Neural progenitor cell (in vitro differentiated cells): ENCODE results near the gene TBC1D19. TPM values are rescaled to one million over a fixed set of nuclear protein-coding genes. Genes with fewer than 3 reads are reported as not detected.

Source experiments
- DNase-seq: peaks from one replicate; pipeline ENCODE4 v3.0.0-alpha.2; 2016; ENCODE audit warnings: low spot score
- H2AFZ ChIP-seq: fragments of 200-600 bp; sonication (generic); replicated peaks from 2 replicates; pipeline ENCODE4 v1.6.1; 2016; ENCODE audit warnings: antibody characterized with exemption
- H3F3A ChIP-seq: fragments of 200-600 bp; sonication (generic); 2 replicates; pipeline ENCODE4 v1.6.1; 2016; ENCODE audit warnings: antibody characterized with exemption, low read depth
- H3K27ac ChIP-seq: fragments of 200-600 bp; sonication (generic); 2 replicates; pipeline ENCODE4 v1.5.1; 2016; ENCODE audit warnings: mild to moderate bottlenecking
- H3K27me3 ChIP-seq: fragments of 200-600 bp; sonication (generic); 2 replicates; pipeline ENCODE4 v1.6.1; 2016; ENCODE audit warnings: mild to moderate bottlenecking, moderate library complexity
- H3K36me3 ChIP-seq: fragments of 200-600 bp; sonication (generic); 2 replicates; pipeline ENCODE4 v1.5.1; 2016
- H3K4me1 ChIP-seq: fragments of 200-600 bp; sonication (generic); 2 replicates; pipeline ENCODE4 v1.6.1; 2016; ENCODE audit warnings: mixed run types
- H3K4me2 ChIP-seq: fragments of 200-600 bp; sonication (generic); 2 replicates; pipeline ENCODE4 v1.6.1; 2016
- H3K4me3 ChIP-seq: fragments of 200-600 bp; sonication (generic); 2 replicates; pipeline ENCODE4 v1.5.1; 2016
- H3K79me2 ChIP-seq: fragments of 200-600 bp; sonication (generic); 2 replicates; pipeline ENCODE4 v1.6.1; 2016; ENCODE audit warnings: low read depth
- H3K9ac ChIP-seq: fragments of 200-600 bp; sonication (generic); 2 replicates; pipeline ENCODE4 v1.6.1; 2016
- H3K9me3 ChIP-seq: fragments of 200-600 bp; sonication (generic); 2 replicates; pipeline ENCODE4 v1.5.1; 2016; ENCODE audit warnings: low read depth
- H4K20me1 ChIP-seq: fragments of 200-600 bp; sonication (generic); 2 replicates; pipeline ENCODE4 v1.6.1; 2016; ENCODE audit warnings: low read depth
- H3K27ac Mint-ChIP-seq: 3 replicates; pipeline ENCODE4 v1.8.0; 2021; ENCODE audit warnings: mixed read lengths
- H3K27me3 Mint-ChIP-seq: 2 replicates; pipeline ENCODE4 v1.8.0; 2022; ENCODE audit warnings: low read depth, mild to moderate bottlenecking, inconsistent platforms, moderate library complexity, mixed read lengths; ENCODE audit not compliant: insufficient read depth
- H3K36me3 Mint-ChIP-seq: 3 replicates; pipeline ENCODE4 v1.8.0; 2021; ENCODE audit warnings: mixed read lengths
- H3K4me1 Mint-ChIP-seq: 3 replicates; pipeline ENCODE4 v1.8.0; 2021; ENCODE audit warnings: mixed read lengths
- H3K4me3 Mint-ChIP-seq: 3 replicates; pipeline ENCODE4 v1.8.0; 2021; ENCODE audit warnings: mild to moderate bottlenecking, moderate library complexity, mixed read lengths
- H3K9me3 Mint-ChIP-seq: 3 replicates; pipeline ENCODE4 v1.8.0; 2020; ENCODE audit warnings: mixed read lengths
- CTCF ChIP-seq: fragments of 200-600 bp; sonication (generic); IDR thresholded peaks from 2 replicates; pipeline ENCODE4 v1.5.1; 2017; ENCODE audit warnings: antibody characterized with exemption, mild to moderate bottlenecking
- EZH2 ChIP-seq: fragments of 200-600 bp; sonication (generic); IDR thresholded peaks from 2 replicates; pipeline ENCODE4 v1.6.1; 2017; ENCODE audit warnings: antibody characterized with exemption, mild to moderate bottlenecking, moderate library complexity
- EZH2phosphoT487 ChIP-seq: fragments of 200-600 bp; sonication (generic); IDR thresholded peaks from 2 replicates; pipeline ENCODE4 v1.6.1; 2017; ENCODE audit warnings: antibody characterized with exemption
- total RNA-seq: library from RNA; depleted of rRNA; stranded (reverse); fragments of >200 nt; gene quantifications from 2 replicates; pipeline ENCODE4 v1.2.3, GENCODE V29; 2015; ENCODE audit warnings: low replicate concordance

Gene TBC1D19
- total RNA-seq, 1 donor from 2014 or later = 30.7 TPM

- H3K4me3 Mint-ChIP-seq = no peak overlapping the region
- Histone ChIP-seq H3K4me1 (no peaks in the 10 kb centered on the region), H2AFZ (no peak overlapping the region), H4K20me1 (no peaks in the 10 kb centered on the region), H3K9ac (no peak overlapping the region), H3K79me2 (no peaks in the 10 kb centered on the region), H3F3A (no peaks in the 10 kb centered on the region), H3K27ac (no peak overlapping the region), H3K4me3 (no peak overlapping the region), H3K9me3 (no peaks in the 10 kb centered on the region), H3K4me2 (no peak overlapping the region), H3K36me3 (no peaks in the 10 kb centered on the region), H3K27me3 (no peaks in the 10 kb centered on the region)
- no peaks in the 10 kb centered on the region for H3K27me3 Mint-ChIP-seq
- DNase-seq = no peak
- no peaks in the 10 kb centered on the region for H3K9me3 Mint-ChIP-seq
- no peak overlapping the region for H3K27ac Mint-ChIP-seq
- no peaks in the 10 kb centered on the region for H3K4me1 Mint-ChIP-seq
- TF ChIP-seq EZH2 (no peak), CTCF (no peak), EZH2phosphoT487 (no peak)
- peaks cover 3% of the 10 kb centered on the region for H3K36me3 Mint-ChIP-seq
Observed at GRCh38 chr4:26717332-26717731, 133.4 kb downstream of the TBC1D19 start.

- Mint-ChIP-seq H3K4me1 (no peaks in the 10 kb centered on the region), H3K9me3 (no peaks in the 10 kb centered on the region), H3K27me3 (peaks cover 2% of the 10 kb centered on the region), H3K4me3 (no peak overlapping the region), H3K27ac (no peak overlapping the region), H3K36me3 (peaks cover 3% of the 10 kb centered on the region)
- no peak overlapping the region for H2AFZ ChIP-seq
- no peaks in the 10 kb centered on the region for H3F3A ChIP-seq
- H3K36me3 ChIP-seq = no peaks in the 10 kb centered on the region
- H3K4me1 ChIP-seq = no peaks in the 10 kb centered on the region
- no peak overlapping the region for H3K4me2 ChIP-seq
- no peaks in the 10 kb centered on the region for H3K79me2 ChIP-seq
- no peak for DNase-seq
- H3K27ac ChIP-seq = no peak overlapping the region
- H3K4me3 ChIP-seq = no peak overlapping the region
- no peaks in the 10 kb centered on the region for H4K20me1 ChIP-seq
- no peaks in the 10 kb centered on the region for H3K27me3 ChIP-seq
- H3K9ac ChIP-seq = no peak overlapping the region
- TF ChIP-seq CTCF = peak; percentile 67
- TF ChIP-seq EZH2phosphoT487 = no peak
- no peak for TF ChIP-seq EZH2
- H3K9me3 ChIP-seq = no peaks in the 10 kb centered on the region
Observed at GRCh38 chr4:26719954-26720552, 136.2 kb downstream of the TBC1D19 start.

GRCh38 chr4:26721685-26722084, 137.8 kb downstream of the TBC1D19 start:
- no peaks in the 10 kb centered on the region for H3K36me3 ChIP-seq
- peaks cover 4% of the 10 kb centered on the region for H3K36me3 Mint-ChIP-seq

More at GRCh38 chr4:26721685-26722084, 137.8 kb downstream of the TBC1D19 start:
- no peaks in the 10 kb centered on the region for H4K20me1 ChIP-seq
- H3F3A ChIP-seq = no peaks in the 10 kb centered on the region
- H2AFZ ChIP-seq = no peak overlapping the region
- Mint-ChIP-seq H3K4me1 (no peaks in the 10 kb centered on the region), H3K4me3 (no peak overlapping the region), H3K9me3 (no peaks in the 10 kb centered on the region), H3K27ac (no peak overlapping the region), H3K27me3 (peaks cover 2% of the 10 kb centered on the region)
- DNase-seq = no peak
- H3K9me3 ChIP-seq = no peaks in the 10 kb centered on the region
- no peaks in the 10 kb centered on the region for H3K4me1 ChIP-seq
- H3K4me3 ChIP-seq = no peak overlapping the region
- H3K9ac ChIP-seq = no peak overlapping the region
- H3K27me3 ChIP-seq = no peaks in the 10 kb centered on the region
- no peak overlapping the region for H3K4me2 ChIP-seq
- no peak overlapping the region for H3K27ac ChIP-seq
- no peaks in the 10 kb centered on the region for H3K79me2 ChIP-seq
- TF ChIP-seq CTCF (no peak), EZH2 (no peak), EZH2phosphoT487 (no peak)
